Liver (tissue), 3 donors: Measurements from ENCODE around the gene TRIM5.
"Not testable (repeated sequence)": the region's sequence is repeated elsewhere in the genome, so short reads cannot be mapped to it uniquely, and the experiment has no call there.

Experiments used
- CTCF ChIP-seq: fragments of 150-350 bp; IDR thresholded peaks from 2 replicates; pipeline ENCODE4 v1.5.1; 2017; ENCODE audit warnings: improper control_type of control experiment, low read depth, low read length; ENCODE audit not compliant: missing input control
- FOXA1 ChIP-seq: IDR thresholded peaks from 2 replicates; pipeline ENCODE4 v1.6.1; 2016; ENCODE audit warnings: antibody characterized with exemption
- GABPA ChIP-seq, 2 donors: IDR thresholded peaks in 1 of 2; conservative IDR thresholded peaks in 1 of 2; 2 replicates each; pipeline ENCODE4 v1.6.1; 2016; ENCODE audit warnings: antibody characterized with exemption in 2 of 2, mild to moderate bottlenecking in 1 of 2, moderate library complexity in 1 of 2
- JUND ChIP-seq, 2 donors: IDR thresholded peaks; 2 replicates each; pipeline ENCODE4 v1.6.1; 2016; ENCODE audit warnings: antibody characterized with exemption in 2 of 2
- MAX ChIP-seq: IDR thresholded peaks from 2 replicates; pipeline ENCODE4 v1.6.1; 2016; ENCODE audit warnings: antibody characterized with exemption
- RAD21 ChIP-seq, 2 donors: IDR thresholded peaks; 2 replicates each; pipeline ENCODE4 v1.6.1; 2016; ENCODE audit warnings: antibody characterized with exemption in 2 of 2, mild to moderate bottlenecking in 2 of 2
- donor health status: healthy.
- donor health status: healthy.

DNA sequence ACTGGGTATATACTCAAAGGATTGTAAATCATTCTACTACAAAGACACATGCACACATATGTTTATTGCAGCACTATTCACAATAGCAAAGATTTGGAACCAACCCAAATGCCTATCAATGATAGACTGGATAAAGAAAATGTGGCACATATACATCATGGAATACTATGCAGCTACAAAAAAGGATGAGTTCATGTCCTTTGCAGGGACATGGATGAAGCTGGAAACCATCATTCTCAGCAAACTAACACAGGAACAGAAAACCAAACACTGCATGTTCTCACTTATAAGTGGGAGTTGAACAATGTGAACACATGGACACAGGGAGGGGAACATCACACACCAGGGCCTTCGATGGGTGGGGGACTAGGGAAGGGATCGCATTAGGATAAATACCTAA, 27.9 kb downstream of the TRIM5 start:
- not testable (repeated sequence) for TF ChIP-seq CTCF; GABPA (IDR thresholded peaks at IDR 0.05 in 1 of 2, conservative IDR thresholded peaks at IDR 0.05 in 1 of 2); FOXA1; RAD21 (IDR thresholded peaks at IDR 0.05); MAX; JUND (IDR thresholded peaks at IDR 0.05)
